ENCODE data around the gene ADNP.

Gene ADNP

DNA sequence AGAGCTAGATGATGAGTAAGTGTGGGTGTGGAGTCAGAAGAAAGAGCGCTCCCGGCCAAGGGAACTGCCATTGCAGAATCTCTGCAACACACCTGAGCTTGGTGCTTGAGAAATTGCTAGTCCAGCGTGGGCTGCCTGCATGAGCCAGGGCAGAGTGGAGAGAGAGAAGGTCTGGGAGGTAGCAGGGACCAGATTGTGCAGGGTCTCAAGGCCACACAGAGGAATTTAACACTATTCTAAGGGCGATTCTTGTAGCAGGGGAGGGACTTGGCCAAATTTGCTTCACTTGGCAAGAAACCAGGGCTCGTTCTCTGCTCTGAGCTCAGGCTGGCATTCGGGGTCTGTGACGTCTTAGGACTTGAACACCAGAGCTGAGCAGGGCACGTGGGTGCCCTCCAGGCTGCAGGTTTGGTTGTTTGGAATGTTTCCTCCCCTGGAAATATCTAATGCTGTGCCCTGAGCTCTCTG, 82.9 kb downstream of the ADNP start:
- DNase-seq (ENCODE audit: low read depth): no peak

DNA sequence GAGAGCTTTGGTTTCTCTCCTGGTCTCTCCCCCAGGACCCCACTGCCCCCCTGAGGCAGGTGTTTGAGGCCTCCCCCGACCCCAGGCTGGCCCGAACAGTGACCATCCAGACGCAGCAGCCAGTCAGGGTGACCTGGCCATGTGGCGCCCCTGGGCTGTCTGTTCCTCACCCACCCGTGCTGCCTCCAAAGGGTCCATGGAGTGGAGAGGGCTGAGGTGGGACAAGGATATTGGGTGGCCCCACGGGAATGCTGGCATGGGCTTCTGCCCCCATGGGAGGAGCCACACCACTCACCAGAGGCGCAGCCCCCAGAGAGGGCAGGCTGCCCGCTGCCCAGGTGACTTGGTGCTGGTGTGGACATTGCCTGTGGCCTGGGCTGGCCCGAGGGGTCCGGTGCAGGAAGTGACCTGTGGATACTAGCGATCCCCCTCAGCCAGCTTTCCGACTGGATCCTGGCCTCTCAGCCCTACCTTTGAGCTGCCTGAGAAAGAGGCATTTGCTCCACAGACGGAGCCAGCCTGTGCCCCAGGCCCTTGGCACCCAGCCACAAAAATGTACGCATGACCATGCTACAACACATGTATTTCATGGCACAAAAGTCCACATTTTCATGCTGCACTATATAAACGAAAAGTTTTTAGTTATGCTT, 85.5 kb downstream of the ADNP start:
- DNase-seq (ENCODE audit: low read depth): no peak

DNA sequence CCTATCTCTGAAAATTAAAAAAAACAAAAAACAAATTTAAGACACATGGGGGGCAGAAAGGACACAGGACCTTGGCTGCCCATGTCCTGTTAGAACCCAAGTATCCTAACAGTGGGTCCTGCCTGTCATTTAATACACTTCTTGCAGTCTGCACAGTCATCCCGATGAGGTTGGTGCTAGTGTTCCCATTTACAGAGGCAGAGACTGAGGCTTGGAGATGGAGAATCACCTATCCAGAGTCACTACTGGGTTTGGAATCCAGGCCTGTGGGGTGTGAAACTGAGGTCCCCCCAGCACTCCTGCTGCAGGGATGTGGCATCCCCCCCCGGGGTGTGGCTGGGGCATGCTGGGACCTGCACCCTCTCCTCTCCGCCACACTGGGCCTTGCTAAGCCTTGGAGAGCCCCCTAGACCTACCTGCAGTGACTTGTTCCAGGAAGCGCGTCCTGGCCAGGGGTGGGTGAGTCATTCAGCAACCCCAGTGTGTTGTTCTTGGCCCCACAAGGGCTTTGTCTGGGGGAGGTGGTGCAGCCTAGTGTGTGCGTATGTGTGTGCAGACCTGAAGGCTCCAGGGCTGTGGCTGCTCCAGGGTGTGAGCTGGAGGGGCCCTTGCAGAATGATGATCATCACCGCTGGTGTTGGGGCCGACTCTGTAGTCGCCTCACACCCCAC, 86.7 kb downstream of the ADNP start:
- DNase-seq (ENCODE audit: low read depth): no peak

DNA sequence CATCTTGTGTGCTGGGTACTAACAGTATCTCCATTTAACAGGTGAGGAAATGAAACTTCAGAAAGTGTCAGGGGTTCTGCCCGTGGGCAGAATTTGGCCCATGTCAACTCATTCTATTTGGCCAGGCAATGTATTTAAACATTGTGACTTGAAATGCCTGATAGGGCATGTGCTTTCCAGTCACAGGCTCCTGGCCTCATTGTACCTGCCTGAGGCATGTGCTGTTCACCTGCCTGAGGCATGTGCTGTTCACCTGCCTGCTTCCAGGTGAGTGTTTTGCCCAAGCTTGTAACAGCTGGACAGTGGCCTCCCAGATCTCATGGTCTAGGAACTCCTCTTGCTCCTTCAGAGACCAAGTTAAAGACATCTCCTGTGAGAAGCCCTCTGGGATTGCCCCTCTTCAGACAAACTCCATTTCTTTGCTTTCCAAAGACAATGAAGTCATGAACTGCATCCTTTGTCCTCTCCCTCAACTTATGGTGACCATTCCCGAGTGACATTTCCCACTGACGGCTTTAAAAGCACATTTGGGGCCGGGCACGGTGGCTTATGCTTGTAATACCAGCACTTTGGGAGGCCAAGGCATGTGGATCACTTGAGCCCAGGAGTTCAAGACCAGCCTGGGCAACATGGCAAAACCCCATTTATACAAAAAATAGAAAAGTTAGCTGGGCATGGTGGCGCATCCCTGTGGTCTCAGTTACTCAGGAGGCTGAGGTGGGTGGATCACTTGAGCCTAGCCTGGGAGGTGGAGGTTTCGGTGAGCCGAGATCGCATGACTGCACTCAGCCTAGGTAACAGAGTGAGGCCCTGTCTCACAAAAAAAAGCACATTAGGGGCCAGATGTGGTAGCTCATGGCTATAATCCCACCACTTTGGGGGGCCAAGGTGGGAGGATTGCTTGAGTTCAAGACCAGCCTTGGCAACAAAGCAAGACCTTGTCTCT, 87.6 kb downstream of the ADNP start:
- no peak for DNase-seq (ENCODE audit: low read depth)

DNA sequence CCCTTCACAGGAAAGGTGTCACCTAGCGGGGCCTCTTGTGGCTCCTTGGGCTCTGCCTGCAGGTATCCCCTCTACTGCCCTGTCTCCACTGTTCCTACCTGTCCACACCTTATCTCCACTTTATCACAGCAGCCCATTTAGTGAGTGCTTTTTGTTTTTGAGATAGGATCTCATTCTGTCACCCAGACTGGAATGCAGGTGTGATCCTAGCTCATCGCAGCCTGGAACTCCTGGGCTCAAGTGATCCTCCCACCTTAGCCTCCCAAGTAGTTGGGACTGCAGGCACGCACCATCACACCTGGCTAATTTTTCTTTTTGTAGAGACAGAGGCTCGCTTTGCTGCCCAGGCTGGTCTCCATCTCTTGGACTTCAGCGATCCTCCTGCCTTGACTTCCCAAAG, 88.4 kb downstream of the ADNP start:
- DNase-seq (ENCODE audit: low read depth): no peak

Data from stromal cell of bone marrow (primary cell).